ENCODE measurements around the gene DOK6.
A peak's percentile ranks its signal among the peaks of the same experiment; 100 is the strongest.

The DOK6 gene

DNA sequence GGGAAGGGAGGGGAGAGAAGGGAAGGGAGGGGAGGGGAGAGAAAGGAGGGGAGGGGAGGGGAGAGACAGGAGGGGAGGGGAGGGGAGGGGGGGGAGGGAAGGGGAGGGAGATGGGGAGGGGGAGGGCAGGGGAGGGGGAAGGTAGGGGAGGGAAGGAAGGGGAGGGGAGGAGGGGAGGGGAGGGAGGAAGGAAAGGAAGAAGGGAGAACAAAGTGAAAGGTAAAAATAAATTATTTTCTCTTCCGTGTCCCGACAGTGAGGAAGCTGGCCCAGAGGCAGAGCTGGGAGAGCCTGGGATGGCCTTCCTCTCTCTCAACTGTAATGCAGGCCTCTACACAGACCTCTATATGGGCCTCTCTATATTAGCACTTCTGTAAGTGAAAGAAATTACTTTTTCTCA is 493.8 kb downstream of the DOK6 start:
- peak overlapping the region; percentile 90 for H3K27ac Mint-ChIP-seq
- DNase-seq (ENCODE audit: low spot score in 2 of 2) (no peak), ATAC-seq (no peak)
- H3K4me3 Mint-ChIP-seq, result peak overlapping the region; percentile 80
- peaks cover 98% of the 10 kb centered on the region for H3K36me3 Mint-ChIP-seq
- H3K4me1 Mint-ChIP-seq, result peaks cover 75% of the 10 kb centered on the region
- peaks cover 7% of the 10 kb centered on the region for H3K9me3 Mint-ChIP-seq

DNA sequence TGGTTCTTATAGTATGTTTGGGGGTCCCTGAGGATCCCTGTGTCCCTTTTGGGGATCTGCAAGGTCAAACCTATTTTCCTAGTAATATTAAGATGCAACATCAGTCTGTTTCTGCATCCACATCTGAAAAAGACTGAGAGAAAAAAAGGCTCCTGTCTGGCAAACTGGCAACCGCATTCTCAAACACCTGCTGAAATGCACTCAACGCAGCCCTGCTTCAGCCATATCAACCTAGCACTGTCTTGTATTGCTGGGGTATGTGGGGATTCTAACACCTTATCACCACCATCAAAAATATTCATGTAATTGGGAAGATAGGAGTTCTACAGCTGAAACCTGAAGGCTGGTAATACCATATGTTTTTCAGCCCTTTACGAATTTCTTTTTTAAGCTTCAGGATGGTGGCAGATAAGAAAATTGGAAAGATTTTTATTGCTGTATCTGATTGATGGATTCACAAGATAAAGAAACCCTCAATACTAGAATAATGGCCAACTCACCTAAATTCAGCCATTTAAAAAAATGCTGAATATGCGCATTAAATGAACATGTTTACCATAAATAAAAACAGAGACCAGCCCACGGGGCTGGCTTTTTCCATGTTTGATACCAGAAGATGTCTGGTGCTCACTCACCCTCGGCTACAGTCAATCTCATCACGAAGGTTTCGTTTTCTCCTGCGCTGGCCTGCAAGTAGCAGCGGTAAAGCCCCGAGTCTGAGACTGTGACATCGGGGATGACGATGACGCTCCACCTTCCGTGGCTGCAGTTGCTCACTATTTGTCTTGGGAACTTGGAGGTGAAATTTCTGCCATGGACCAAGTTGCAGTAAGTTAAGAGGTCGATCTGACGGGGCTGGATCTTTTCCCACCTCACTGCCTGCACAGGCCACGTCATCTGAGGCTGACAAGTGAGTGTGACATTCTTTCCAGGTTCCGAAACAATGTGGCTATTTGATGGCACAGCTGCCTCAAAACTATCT is 494.7 kb downstream of the DOK6 start:
- Mint-ChIP-seq H3K36me3 (peaks cover 99% of the 10 kb centered on the region), H3K4me1 (peaks cover 74% of the 10 kb centered on the region), H3K4me3 (peak overlapping the region; percentile 80), H3K27ac (peak overlapping the region; percentile 90), H3K9me3 (peaks cover 7% of the 10 kb centered on the region)
- DNase-seq (ENCODE audit: low spot score in 2 of 2) (peak; percentile 11 to 78), ATAC-seq (peak; percentile 53)

DNA sequence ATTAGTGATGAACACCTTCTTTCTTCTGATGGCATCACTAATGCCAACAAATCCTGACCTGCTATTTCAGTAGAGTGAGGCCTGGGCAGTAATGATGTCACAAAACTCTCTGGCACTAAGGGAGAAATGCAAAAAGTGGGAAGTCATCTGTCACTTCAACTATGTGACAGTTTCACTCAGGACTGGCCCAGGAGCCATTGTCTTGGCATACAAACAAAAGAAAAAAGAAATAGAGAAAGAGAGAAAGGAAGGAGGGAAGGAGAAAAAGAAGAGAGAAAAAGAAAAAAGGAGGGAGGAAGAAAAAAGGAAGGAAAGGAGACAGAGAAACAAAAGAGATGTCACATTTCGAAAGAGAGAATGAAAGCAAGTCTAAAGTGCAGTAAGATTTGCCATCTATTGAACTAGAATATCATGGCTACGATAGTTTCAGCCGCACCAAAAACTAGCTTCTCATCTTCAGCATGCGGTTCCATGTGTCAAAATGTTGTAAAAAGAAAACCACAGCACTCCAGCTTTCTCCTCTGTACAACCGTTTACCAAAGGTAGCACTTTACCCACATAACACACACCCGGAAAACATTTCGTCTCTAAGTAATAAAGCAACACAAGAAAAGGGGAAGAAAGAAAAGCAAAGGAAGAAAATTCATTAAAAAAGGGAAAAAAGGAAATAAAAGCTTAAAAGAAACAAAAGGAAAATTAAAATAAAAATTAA is 496.9 kb downstream of the DOK6 start:
- peaks cover 72% of the 10 kb centered on the region for H3K4me1 Mint-ChIP-seq
- peak overlapping the region; percentile 80 for H3K4me3 Mint-ChIP-seq
- H3K27ac Mint-ChIP-seq, result peak overlapping the region; percentile 90
- DNase-seq (ENCODE audit: low spot score in 2 of 2), result peak in 1 of 2 donors; percentile 72
- peak; percentile 54 for ATAC-seq
- H3K9me3 Mint-ChIP-seq, result no peaks in the 10 kb centered on the region
- H3K36me3 Mint-ChIP-seq, result peaks cover 97% of the 10 kb centered on the region

DNA sequence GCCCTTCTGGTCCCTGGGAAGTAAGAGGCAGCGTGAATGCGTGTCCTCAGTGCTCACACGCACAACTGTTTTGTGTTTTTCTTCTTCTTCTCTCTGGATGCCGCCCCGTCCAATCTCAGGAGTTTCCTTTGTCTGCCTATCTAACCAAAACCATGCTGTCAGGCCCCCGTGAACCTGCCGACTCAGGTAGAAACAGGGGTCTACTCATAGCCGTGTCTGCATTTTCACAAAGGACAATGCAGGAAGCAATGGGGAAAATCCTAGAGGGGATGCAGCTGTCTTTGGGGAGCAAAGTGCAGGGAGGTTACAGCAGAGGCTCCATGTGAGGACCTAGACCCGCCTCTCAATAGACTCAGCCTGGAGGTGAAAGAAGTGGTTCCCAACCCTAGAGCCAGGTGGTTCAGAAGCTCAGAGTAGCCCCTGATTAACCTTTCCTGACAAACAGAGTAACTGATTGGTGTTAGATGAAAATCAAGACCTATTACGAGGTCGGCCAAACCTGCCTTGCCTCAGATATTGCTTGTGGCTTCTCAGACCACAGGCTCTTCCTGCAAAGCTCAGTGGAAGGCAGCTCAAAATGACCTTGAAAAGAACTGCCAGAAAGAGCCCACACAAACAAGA is 497.7 kb downstream of the DOK6 start:
- H3K27ac Mint-ChIP-seq, result peak overlapping the region; percentile 90
- peak overlapping the region; percentile 80 for H3K4me3 Mint-ChIP-seq
- no peaks in the 10 kb centered on the region for H3K9me3 Mint-ChIP-seq
- peak; percentile 18 to 75 for DNase-seq (ENCODE audit: low spot score in 2 of 2)
- peaks cover 97% of the 10 kb centered on the region for H3K36me3 Mint-ChIP-seq
- peaks cover 73% of the 10 kb centered on the region for H3K4me1 Mint-ChIP-seq
- ATAC-seq, result no peak

Data from stimulated activated effector memory CD8-positive, alpha-beta T cell treated with anti-CD3 and anti-CD28 coated beads, Interleukin-12 subunit alpha, Interleukin-12 subunit beta, amount 100 ng/mL, for 72 hours (primary cell).